Measurements from ENCODE around the gene GORASP1. TPM values are rescaled to one million over a fixed set of nuclear protein-coding genes. Genes with fewer than 3 reads are reported as not detected.

GORASP1 gene
- total RNA-seq, 4 donors from 2014 or later = 86.8 to 135 (median 96.3) TPM

GRCh38 chr3:39099738-39100499 lies 7.5 kb downstream of the GORASP1 start:
- H3K36me3 ChIP-seq = peaks cover 0 to 26% (median 2%) of the 10 kb centered on the region in 4 donors
- H3K4me1 ChIP-seq = peaks cover 0 to 21% (median 15%) of the 10 kb centered on the region in 4 donors
- in situ Hi-C loops (cut with MboI; ENCODE audit: low pct_ligation_motif_present in 1 of 4, low pct_unique_long_range_greater_than_20kb in 1 of 4, low sequenced_read_pairs in 3 of 4) = no loop called here

GRCh38 chr3:39099242-39099641 lies 8.2 kb downstream of the GORASP1 start:
- in situ Hi-C loops (cut with MboI; ENCODE audit: low pct_ligation_motif_present in 1 of 4, low pct_unique_long_range_greater_than_20kb in 1 of 4, low sequenced_read_pairs in 3 of 4) = no loop called here

More at GRCh38 chr3:39099738-39100499, 7.5 kb downstream of the GORASP1 start:
- intact Hi-C loops (cut with DNase I; ENCODE audit: low total_unique reads) = loop anchor here (10.0 kb wide), 1 partner anchor 285 kb away; the partner anchor contains the start of gene SLC25A38
- TF ChIP-seq EP300 (IDR thresholded peaks at IDR 0.05; ENCODE audit: low read depth) = no peak
- TF ChIP-seq POLR2A (IDR thresholded peaks at IDR 0.05) = no peak
- no peak for TF ChIP-seq POLR2AphosphoS5 (IDR thresholded peaks at IDR 0.05)
- no peak for TF ChIP-seq CTCF (IDR thresholded peaks at IDR 0.05)
- H3K9me3 ChIP-seq = no peaks in the 10 kb centered on the region
- H3K27ac ChIP-seq = no peak overlapping the region
- H3K4me3 ChIP-seq = no peak overlapping the region
- DNase-seq = no peak
- 80 to 95% methylated on average over 1 to 2 of the region's 2 CpGs for WGBS, 2 donors (ENCODE audit: low coverage in 1 of 2)
- H3K27me3 ChIP-seq = no peaks in the 10 kb centered on the region

GRCh38 chr3:39098473-39099000 lies 8.9 kb downstream of the GORASP1 start:
- intact Hi-C loops (cut with DNase I; ENCODE audit: low total_unique reads) = no loop called here
- WGBS, 2 donors (ENCODE audit: low coverage in 1 of 2) = 88% methylated on average over 8 of the region's 8 CpGs; no CpG with 5 or more reads in 1 of the 2 donors
- in situ Hi-C loops (cut with MboI; ENCODE audit: low pct_ligation_motif_present in 1 of 4, low pct_unique_long_range_greater_than_20kb in 1 of 4, low sequenced_read_pairs in 3 of 4) = no loop called here

More at GRCh38 chr3:39099242-39099641, 8.2 kb downstream of the GORASP1 start:
- Histone ChIP-seq H3K4me3 (no peak overlapping the region), H3K9me3 (no peaks in the 10 kb centered on the region), H3K27me3 (no peaks in the 10 kb centered on the region), H3K27ac (no peak overlapping the region), H3K36me3 (peaks cover 0 to 32% (median 6%) of the 10 kb centered on the region in 4 donors), H3K4me1 (peaks cover 0 to 14% (median 9%) of the 10 kb centered on the region in 4 donors)
- intact Hi-C loops (cut with DNase I; ENCODE audit: low total_unique reads) = no loop called here
- TF ChIP-seq EP300 (IDR thresholded peaks at IDR 0.05; ENCODE audit: low read depth) (no peak), POLR2A (IDR thresholded peaks at IDR 0.05) (no peak), CTCF (IDR thresholded peaks at IDR 0.05) (no peak), POLR2AphosphoS5 (IDR thresholded peaks at IDR 0.05) (no peak)
- 87% methylated on average over 1 of the region's 1 CpG; no CpG with 5 or more reads in 1 of the 2 donors for WGBS, 2 donors (ENCODE audit: low coverage in 1 of 2)
- no peak for DNase-seq

More at GRCh38 chr3:39098473-39099000, 8.9 kb downstream of the GORASP1 start:
- Histone ChIP-seq H3K9me3 (no peaks in the 10 kb centered on the region), H3K4me1 (peaks cover 0 to 7% (median 3%) of the 10 kb centered on the region in 4 donors), H3K36me3 (peaks cover 0 to 38% (median 9%) of the 10 kb centered on the region in 4 donors), H3K4me3 (no peak overlapping the region), H3K27me3 (no peaks in the 10 kb centered on the region), H3K27ac (no peak overlapping the region)
- no peak for DNase-seq
- no peak for TF ChIP-seq EP300 (IDR thresholded peaks at IDR 0.05; ENCODE audit: low read depth)
- TF ChIP-seq POLR2AphosphoS5 (IDR thresholded peaks at IDR 0.05) = no peak
- TF ChIP-seq CTCF (IDR thresholded peaks at IDR 0.05) = no peak
- no peak for TF ChIP-seq POLR2A (IDR thresholded peaks at IDR 0.05)
